ENCODE measurements around the gene MAP4K2. TPM values are rescaled to one million over a fixed set of nuclear protein-coding genes. Genes with fewer than 3 reads are reported as not detected.

The MAP4K2 gene
- total and polyA plus RNA-seq, 2 of the 8 experiments (the other 6 are each of a cell fraction or from before 2014, with no cell fraction given), result 20.1 to 20.7 TPM

DNA sequence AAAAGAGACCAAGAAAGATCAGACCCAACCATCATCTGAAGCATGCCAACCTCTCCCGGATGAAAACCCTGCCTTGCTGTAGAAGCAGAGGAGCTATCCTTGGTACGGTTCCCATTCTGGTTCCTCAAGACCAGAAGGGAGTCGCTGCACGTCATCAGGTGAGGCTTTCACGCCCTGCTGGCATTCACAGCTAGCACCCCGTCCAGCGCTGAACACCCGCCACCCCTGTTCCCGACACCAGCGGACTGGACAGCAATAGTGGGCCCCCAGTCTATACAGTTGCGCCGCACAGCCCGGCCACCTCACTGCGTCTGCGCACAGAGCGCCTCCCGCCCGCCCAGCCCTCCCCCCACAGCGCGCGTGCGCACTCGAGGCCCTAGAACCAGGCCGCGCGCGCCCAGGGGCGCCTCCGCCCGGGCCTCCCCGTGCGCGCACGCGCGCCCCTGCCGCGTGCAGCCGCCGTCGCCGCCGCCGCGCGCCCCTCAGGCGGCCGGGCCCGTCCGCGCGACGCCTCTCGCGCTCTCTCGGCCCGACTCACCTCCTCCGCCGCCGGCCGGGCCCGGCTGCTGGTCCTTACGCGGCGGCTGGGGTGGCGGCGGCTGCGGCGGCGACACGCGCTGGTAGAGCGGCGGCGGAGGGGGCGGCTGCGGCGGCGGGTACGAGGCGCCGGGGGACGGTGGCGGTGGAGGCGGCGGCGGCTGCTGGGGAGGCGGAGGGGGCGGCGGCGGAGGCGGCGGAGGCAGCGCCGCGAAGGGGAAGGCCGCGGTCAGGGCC is 25.4 kb downstream of the MAP4K2 start:
- Histone ChIP-seq H3K9me3 (ENCODE audit: insufficient read depth in 2 of 2, low read depth in 1 of 2, low read length in 1 of 2) (no peaks in the 10 kb centered on the region), H3K4me1 (replicated peaks in 1 of 4; ENCODE audit: control insufficient read depth in 3 of 4, insufficient read depth in 4 of 4, low read length in 3 of 4) (peaks cover 2 to 6% (median 5%) of the 10 kb centered on the region in 4 experiments; a peak in 5 of 7 replicates), H4K91ac (replicated peaks; ENCODE audit: insufficient read length, low read length) (no peak overlapping the region), H3K4me3 (ENCODE audit: extremely low read depth in 1 of 4, insufficient read depth in 2 of 4, low read depth in 3 of 4, low read length in 4 of 4) (peak overlapping the region; percentile 69 to 99 (median 95)), H4K20me1 (replicated peaks in 1 of 2; ENCODE audit: control insufficient read depth in 1 of 2, insufficient read depth in 2 of 2, low read length in 2 of 2) (peaks cover 30 to 34% of the 10 kb centered on the region in 2 experiments), H3K18ac (ENCODE audit: extremely low read depth, low read length) (no peak overlapping the region), H2BK12ac (ENCODE audit: low read depth, low read length) (no peak overlapping the region), H3K27ac (ENCODE audit: low read depth, low read length) (peak overlapping the region; percentile 93), H2AFZ (ENCODE audit: low read length) (no peak overlapping the region), H3K56ac (replicated peaks; ENCODE audit: insufficient read length, low read depth, low read length) (no peak overlapping the region), H3K9ac (replicated peaks in 1 of 4; ENCODE audit: extremely low read depth in 1 of 4, low read depth in 3 of 4, low read length in 3 of 4) (peak overlapping the region; percentile 48 to 99 (median 93)), H3K79me2 (ENCODE audit: control insufficient read depth in 1 of 2, insufficient read depth in 2 of 2, low read length in 2 of 2) (peaks cover 30 to 49% of the 10 kb centered on the region in 2 experiments), H3K27me3 (replicated peaks in 1 of 4; ENCODE audit: control insufficient read depth in 3 of 4, extremely low read depth in 1 of 4, insufficient read depth in 3 of 4, low read length in 3 of 4) (no peaks in the 10 kb centered on the region), H3K36me3 (ENCODE audit: control insufficient read depth in 2 of 4, insufficient read depth in 4 of 4, low read length in 3 of 4) (peaks cover 38 to 45% (median 42%) of the 10 kb centered on the region in 4 experiments), H3K4me2 (ENCODE audit: insufficient read depth in 1 of 2, low read depth in 2 of 2, low read length in 2 of 2) (peak overlapping the region; percentile 84 to 92), H2BK20ac (ENCODE audit: low read length) (no peak overlapping the region), H2BK15ac (ENCODE audit: low read length) (no peak overlapping the region), H3K4ac (replicated peaks; ENCODE audit: insufficient read length, low read depth, low read length) (no peak overlapping the region), H2BK120ac (replicated peaks; ENCODE audit: low read depth, low read length) (no peak overlapping the region), H3K23ac (ENCODE audit: insufficient read length) (no peak overlapping the region), H2BK5ac (ENCODE audit: low read depth, low read length) (0 out of 2 replicates have a peak overlapping the region, but pooled peaks have one; percentile 8), H2AK5ac (ENCODE audit: low read depth, low read length) (no peak overlapping the region), H4K5ac (ENCODE audit: insufficient read length, low read depth, low read length) (no peak overlapping the region), H3K79me1 (ENCODE audit: low read depth, low read length) (peaks cover 9% of the 10 kb centered on the region), H4K8ac (ENCODE audit: extremely low read depth, insufficient read depth, low read length) (peak overlapping the region; percentile 86), H3K23me2 (ENCODE audit: low read depth, low read length) (peaks cover 9% of the 10 kb centered on the region), H3K14ac (ENCODE audit: insufficient read length) (no peak overlapping the region)
- CTCF ChIA-PET (ENCODE audit: partially characterized antibody), result interaction anchor here (0.7 to 23.6 kb wide), 5 partner anchors 10 to 71 kb away, joined by 3 to 376 read pairs (median 3); partner anchors contain the start of gene RASGRP2
- 1% methylated on average over 25 of the region's 98 CpGs; no CpG with 5 or more reads in 1 of the 2 experiments for WGBS, 2 experiments (ENCODE audit: extremely low coverage in 1 of 2, insufficient coverage in 1 of 2, insufficient read length in 1 of 2, insufficient replicate concordance in 2 of 2, low coverage in 1 of 2, low lambda C conversion rate in 2 of 2, missing lambda C conversion rate in 1 of 2)
- DNase-seq (ENCODE audit: low read depth in 1 of 2, low spot score in 2 of 2) (peak in 1 of 2 experiments; percentile 80), FAIRE-seq (no peak)
- POLR2A ChIA-PET (ENCODE audit: partially characterized antibody), result interaction anchor here (0.5 to 29.2 kb wide), 11 partner anchors 10 to 534 kb away, joined by 3 to 1087 read pairs (median 4); partner anchors contain the start of genes PYGM and RASGRP2
- TF ChIP-seq POLR2A (IDR thresholded peaks at IDR 0.05; ENCODE audit: control extremely low read depth in 1 of 2, low read depth in 2 of 2, low read length in 2 of 2) (peak in 1 of 2 experiments; percentile 43; a peak in 1 of 3 replicates), SIN3A (conservative IDR thresholded peaks at IDR 0.05 in 1 of 2, IDR thresholded peaks at IDR 0.05 in 1 of 2; ENCODE audit: low read depth in 1 of 2, low read length in 2 of 2) (peak; percentile 86 to 91; a peak in 2 of 4 replicates), PHF8 (conservative IDR thresholded peaks at IDR 0.05; ENCODE audit: low read depth, low read length) (0 out of 2 replicates have a peak, but pooled peaks have one; percentile 20), JUND (IDR thresholded peaks at IDR 0.05; ENCODE audit: low read length) (no peak), CREB1 (IDR thresholded peaks at IDR 0.05) (0 out of 2 replicates have a peak, but pooled peaks have one; percentile 24), POLR2AphosphoS5 (IDR thresholded peaks at IDR 0.05; ENCODE audit: low read depth, low read length) (peak; percentile 78), SAP30 (IDR thresholded peaks at IDR 0.05; ENCODE audit: insufficient read depth, insufficient replicate concordance, low read length) (peak; percentile 76), HDAC6 (IDR thresholded peaks at IDR 0.05; ENCODE audit: low read depth, low read length) (no peak), HDAC2 (IDR thresholded peaks at IDR 0.05; ENCODE audit: borderline replicate concordance in 1 of 2, low read depth in 2 of 2, low read length in 2 of 2) (peak in 1 of 2 experiments; percentile 75; a peak in 1 of 4 replicates)
- TF ChIP-seq, protein P1, sequence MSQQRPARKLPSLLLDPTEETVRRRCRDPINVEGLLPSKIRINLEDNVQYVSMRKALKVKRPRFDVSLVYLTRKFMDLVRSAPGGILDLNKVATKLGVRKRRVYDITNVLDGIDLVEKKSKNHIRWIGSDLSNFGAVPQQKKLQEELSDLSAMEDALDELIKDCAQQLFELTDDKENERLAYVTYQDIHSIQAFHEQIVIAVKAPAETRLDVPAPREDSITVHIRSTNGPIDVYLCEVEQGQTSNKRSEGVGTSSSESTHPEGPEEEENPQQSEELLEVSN (IDR thresholded peaks at IDR 0.05), result no peak

Measured in H1 (cell line).